Sigmoid colon (tissue), 4 donors: ENCODE data around the gene OARD1.
A peak's percentile ranks its signal among the peaks of the same experiment; 100 is the strongest.

Source experiments
- POLR2A ChIP-seq, 2 donors: fragments of 450-650 bp; IDR thresholded peaks; one replicate each; pipeline ENCODE4 v1.6.1; 2016; ENCODE audit warnings: antibody characterized with exemption in 2 of 2, mild to moderate bottlenecking in 2 of 2, moderate library complexity in 2 of 2
- POLR2AphosphoS5 ChIP-seq, 4 donors: sonication (generic); formaldehyde crosslinking; IDR thresholded peaks; one replicate each; pipeline ENCODE4 v1.6.1; 2017; ENCODE audit warnings: antibody characterized with exemption in 4 of 4
- TF ChIP-seq, protein P1 (sequence below), 4 experiments: fragments of 450-650 bp in 3 of 4; fragments of 200-600 bp in 1 of 4; IDR thresholded peaks; one replicate each; pipeline ENCODE4 v1.5.1; 2016 to 2019; ENCODE audit warnings: antibody characterized with exemption in 4 of 4, mild to moderate bottlenecking in 3 of 4, moderate library complexity in 2 of 4

DNA sequence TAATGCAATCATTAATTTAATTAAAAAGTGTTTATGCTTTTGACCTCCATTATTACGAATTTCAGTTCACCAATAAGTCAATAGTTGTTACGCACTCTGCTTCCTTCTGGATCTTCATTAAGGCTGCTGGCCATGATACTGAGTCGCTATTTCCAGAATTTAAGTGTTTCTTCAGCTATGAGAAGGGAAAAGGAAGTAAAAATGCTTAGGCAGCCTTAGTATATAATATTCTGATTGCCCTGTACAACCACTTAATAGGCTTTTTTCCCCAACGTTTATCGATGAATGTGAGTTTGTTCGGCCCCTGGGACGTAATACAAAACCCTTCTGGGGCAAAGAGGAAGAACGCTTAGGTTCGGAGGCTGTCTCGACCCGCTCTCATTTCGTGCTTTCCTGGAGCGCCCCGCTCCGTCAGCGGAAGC, 644 bp downstream of the OARD1 start:
- TF ChIP-seq POLR2A (IDR thresholded peaks at IDR 0.05) (no peak), POLR2AphosphoS5 (IDR thresholded peaks at IDR 0.05) (peak in 1 of 4 donors; percentile 86)
- TF ChIP-seq, protein P1, sequence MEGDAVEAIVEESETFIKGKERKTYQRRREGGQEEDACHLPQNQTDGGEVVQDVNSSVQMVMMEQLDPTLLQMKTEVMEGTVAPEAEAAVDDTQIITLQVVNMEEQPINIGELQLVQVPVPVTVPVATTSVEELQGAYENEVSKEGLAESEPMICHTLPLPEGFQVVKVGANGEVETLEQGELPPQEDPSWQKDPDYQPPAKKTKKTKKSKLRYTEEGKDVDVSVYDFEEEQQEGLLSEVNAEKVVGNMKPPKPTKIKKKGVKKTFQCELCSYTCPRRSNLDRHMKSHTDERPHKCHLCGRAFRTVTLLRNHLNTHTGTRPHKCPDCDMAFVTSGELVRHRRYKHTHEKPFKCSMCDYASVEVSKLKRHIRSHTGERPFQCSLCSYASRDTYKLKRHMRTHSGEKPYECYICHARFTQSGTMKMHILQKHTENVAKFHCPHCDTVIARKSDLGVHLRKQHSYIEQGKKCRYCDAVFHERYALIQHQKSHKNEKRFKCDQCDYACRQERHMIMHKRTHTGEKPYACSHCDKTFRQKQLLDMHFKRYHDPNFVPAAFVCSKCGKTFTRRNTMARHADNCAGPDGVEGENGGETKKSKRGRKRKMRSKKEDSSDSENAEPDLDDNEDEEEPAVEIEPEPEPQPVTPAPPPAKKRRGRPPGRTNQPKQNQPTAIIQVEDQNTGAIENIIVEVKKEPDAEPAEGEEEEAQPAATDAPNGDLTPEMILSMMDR (IDR thresholded peaks at IDR 0.05) = no peak
